GM18867 (cell line): Measurements from ENCODE around the gene PDZD8.
"Not testable (repeated sequence)": the region's sequence is repeated elsewhere in the genome, so short reads cannot be mapped to it uniquely, and the experiment has no call there.

Source experiments
- ATAC-seq: cut with Tn5 transposase; IDR thresholded peaks from one replicate; pipeline ENCODE4 v1.9.1; 2021; ENCODE audit warnings: mild to moderate bottlenecking, moderate library complexity; ENCODE audit not compliant: unreplicated experiment

The PDZD8 gene

GRCh38 chr10:117298219-117298618 lies 77.0 kb downstream of the PDZD8 start:
- no peak for ATAC-seq

GRCh38 chr10:117294735-117295134 lies 80.5 kb downstream of the PDZD8 start:
- no peak for ATAC-seq

- no peak for ATAC-seq
Observed at GRCh38 chr10:117294039-117294645, 81.1 kb downstream of the PDZD8 start.

GRCh38 chr10:117290872-117291271 lies 84.4 kb downstream of the PDZD8 start:
- not testable (repeated sequence) for ATAC-seq

GRCh38 chr10:117284716-117285494 lies 90.3 kb downstream of the PDZD8 start:
- no peak for ATAC-seq

- ATAC-seq = no peak
Observed at GRCh38 chr10:117277675-117278074, 97.6 kb downstream of the PDZD8 start.

GRCh38 chr10:117275121-117275520 lies 100.1 kb downstream of the PDZD8 start:
- ATAC-seq = no peak

- no peak for ATAC-seq
Observed at GRCh38 chr10:117274509-117274908, 100.7 kb downstream of the PDZD8 start.

GRCh38 chr10:117273980-117274379 lies 101.3 kb downstream of the PDZD8 start:
- ATAC-seq = no peak

GRCh38 chr10:117272195-117273076 lies 102.8 kb downstream of the PDZD8 start:
- no peak for ATAC-seq

GRCh38 chr10:117271427-117271826 lies 103.8 kb downstream of the PDZD8 start:
- no peak for ATAC-seq

GRCh38 chr10:117268907-117269306 lies 106.3 kb downstream of the PDZD8 start:
- ATAC-seq = no peak

- ATAC-seq = no peak
Observed at GRCh38 chr10:117268258-117268657, 107.0 kb downstream of the PDZD8 start.

- ATAC-seq = no peak
Observed at GRCh38 chr10:117266812-117267211, 108.4 kb downstream of the PDZD8 start.

- no peak for ATAC-seq
Observed at GRCh38 chr10:117266400-117266799, 108.8 kb downstream of the PDZD8 start.

- no peak for ATAC-seq
Observed at GRCh38 chr10:117264782-117265181, 110.5 kb downstream of the PDZD8 start.

- no peak for ATAC-seq
Observed at GRCh38 chr10:117262903-117263293, 112.3 kb downstream of the PDZD8 start.

GRCh38 chr10:117262291-117262902 lies 112.8 kb downstream of the PDZD8 start:
- no peak for ATAC-seq

- ATAC-seq = no peak
Observed at GRCh38 chr10:117261501-117261900, 113.7 kb downstream of the PDZD8 start.

GRCh38 chr10:117260084-117260483 lies 115.2 kb downstream of the PDZD8 start:
- ATAC-seq = no peak

GRCh38 chr10:117259279-117259678 lies 116.0 kb downstream of the PDZD8 start:
- ATAC-seq = no peak
